EH (cell line): ENCODE results near the gene MRPL44.

Experiments used
- DNase-seq: peaks from one replicate; pipeline ENCODE4 v3.0.0-alpha.2; 2015; ENCODE audit warnings: low read depth

Gene MRPL44

DNA sequence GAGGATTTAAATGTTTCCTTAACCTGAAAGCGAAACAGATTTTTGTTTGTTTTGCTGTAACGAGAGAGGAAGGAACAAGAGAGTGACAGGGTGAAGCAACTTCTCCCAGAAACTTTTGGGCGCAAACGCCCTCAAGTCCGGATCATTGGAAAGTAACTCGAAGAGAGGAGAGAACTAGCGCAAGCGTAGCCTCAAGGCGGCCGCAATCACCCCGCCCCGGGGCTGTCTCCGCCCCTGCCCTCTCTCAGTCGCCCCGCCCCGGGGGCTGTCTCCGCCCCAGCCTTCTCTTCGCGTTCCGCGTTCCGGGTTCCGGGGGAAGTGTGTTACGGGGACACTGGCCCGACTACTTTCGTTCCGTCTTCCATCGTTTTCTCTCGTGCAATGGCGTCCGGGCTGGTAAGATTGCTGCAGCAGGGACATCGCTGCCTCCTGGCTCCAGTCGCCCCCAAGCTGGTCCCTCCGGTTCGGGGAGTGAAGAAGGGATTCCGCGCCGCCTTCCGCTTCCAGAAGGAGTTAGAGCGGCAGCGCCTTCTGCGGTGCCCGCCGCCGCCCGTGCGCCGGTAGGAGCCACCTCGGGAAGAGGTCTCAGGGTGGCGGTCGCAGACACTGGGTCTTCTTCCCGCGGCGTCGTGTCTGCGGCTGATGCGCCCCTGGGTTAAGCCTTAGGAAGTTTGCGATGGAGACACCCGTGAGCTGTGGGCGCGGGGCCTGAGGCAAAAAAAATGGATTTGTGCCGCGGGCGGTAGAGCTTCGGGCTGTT is at the start of gene MRPL44:
Gene MRPL44, plus strand, starts transcription at position 372 of the 760 bp plus-strand sequence. Its CDS starts 10 bp downstream, at position 382.
- peak; percentile 95 for DNase-seq

DNA sequence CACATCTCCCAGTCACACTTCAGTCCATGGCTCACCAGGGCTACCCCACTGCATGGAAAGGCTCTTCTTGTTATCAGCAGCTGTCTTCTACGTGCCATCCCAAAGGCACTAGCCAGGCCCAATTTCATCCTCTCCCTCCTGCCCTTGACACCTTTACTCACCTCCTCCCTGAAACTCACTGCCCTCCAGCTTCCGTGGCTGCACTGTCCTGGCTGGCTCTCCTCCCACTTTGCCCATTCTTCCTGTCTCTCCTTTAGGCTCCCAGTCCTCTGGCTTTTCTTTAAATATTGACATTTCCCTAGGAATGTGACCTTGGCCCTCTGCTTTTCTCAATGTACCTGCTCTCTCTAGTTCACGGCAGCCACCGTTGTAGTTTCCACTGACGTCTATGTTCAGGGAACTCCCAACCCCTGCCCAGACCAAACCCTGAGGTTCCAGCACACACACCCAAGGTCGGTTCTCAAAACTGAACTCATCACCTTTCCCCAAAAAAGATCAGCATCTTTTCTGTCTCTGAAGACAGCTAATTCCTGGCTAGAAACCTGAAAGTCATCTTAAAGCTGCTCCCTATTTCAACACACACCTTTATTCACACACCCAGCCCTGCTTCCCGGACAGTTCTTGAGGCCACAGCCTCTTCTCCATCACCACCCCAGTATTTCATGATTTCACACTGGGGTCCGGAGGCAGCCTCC is 48.8 kb upstream of the MRPL44 start:
- no peak for DNase-seq

DNA sequence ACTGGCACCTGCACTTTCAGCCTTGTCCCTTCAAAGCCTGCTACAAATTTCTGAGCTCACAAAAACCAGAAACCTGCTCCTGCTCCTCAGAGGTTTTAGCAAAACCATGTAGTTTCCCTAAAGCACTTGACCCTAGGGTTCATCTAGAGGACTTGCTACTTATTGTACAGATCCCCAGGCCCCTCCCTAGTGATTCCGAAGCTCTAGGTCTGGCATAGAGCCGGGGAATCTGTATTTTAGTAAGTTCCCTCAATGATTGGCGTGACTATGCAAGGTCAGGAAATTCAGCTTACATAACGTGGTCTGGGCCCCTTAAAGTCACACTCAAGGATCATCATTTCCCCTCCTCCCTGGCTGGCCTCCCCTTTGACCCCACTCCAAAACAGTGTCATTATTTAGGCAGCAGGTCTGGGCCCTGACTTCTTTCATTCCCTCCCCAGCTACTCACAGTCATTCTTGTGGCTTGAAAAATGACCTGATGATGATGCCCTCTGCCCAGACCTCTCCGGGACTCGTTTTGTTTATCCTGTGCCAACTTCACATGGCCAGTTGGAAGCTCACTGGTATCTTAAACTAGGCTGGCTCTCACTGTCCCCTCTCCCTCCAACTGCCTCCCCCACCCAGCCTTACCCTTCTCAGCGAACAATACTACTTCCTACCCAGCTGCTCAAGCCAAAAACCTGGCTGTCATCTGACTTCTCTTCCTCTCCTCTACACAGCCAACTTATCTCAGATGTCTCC is 48.1 kb upstream of the MRPL44 start:
- no peak for DNase-seq

DNA sequence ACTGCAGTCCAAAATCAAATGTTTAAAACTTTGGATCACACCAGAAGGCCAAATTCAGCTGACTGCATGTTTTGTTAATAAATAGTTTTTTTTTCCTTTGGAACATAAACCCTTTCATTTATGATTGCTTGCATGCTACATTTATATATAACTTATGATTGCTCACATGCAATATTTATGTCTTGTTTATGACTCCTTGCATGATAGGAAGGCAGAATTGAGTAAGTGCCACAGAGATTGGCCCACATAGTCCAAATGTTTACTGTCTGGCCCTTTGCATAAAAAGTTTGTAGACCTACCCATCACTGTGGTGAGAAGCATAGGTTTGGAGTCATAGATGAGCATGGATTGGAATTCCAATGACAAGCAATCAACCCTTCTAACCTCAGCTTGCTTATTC is 42.9 kb upstream of the MRPL44 start:
- no peak for DNase-seq

DNA sequence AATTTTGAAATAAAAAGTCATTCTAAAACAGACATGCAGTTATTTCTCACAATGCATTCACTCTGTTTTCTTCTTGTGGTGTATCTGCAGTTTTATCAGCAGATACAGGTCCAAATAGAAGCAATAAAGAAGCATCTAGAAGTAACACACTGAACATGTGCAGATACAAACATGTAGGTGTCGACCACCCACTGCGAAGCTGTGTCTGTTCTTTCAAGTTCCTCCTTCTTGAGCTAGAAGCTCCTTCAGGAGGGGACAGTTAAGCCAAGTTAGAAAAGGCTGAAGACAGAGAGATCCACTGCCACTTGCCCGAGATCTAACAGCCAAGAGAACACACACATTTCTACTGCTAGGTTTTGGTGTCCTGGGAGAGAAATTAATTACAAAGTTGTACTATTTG is 42.2 kb upstream of the MRPL44 start:
- DNase-seq: no peak

DNA sequence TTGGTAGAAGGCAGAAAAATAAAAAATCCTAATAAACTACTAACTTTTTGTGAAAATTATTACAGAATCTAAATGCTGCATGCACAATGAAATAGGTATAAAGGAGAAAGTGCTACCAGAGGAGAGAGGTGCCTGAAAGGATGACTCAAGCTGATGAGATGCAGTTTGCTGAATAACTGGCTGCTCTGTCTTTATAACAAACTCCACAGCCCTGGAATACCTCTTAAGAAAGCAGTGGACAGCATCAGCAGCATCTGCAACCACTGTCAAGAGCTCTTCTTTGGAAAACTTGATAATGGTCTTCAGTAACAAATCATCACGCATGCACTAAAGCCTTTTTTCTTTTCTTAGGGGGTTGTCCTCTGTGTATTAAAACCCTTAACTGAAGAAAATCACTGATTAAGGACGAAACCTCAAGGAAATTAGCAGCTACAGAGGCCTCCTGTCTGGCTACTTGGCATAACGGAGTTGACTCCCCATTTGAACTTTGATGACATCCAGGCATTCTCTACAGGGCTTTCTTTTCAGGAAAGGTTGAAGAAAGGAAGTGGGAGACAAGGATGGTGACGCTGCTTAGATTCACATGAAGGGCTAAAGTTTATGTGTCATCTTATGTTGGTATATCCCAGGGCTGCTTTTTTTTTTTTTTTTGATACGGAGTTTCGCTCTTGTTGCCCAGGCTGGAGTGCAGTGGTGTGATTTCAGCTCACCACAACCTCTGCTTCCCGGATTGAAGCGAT is 40.9 kb upstream of the MRPL44 start:
- no peak for DNase-seq

DNA sequence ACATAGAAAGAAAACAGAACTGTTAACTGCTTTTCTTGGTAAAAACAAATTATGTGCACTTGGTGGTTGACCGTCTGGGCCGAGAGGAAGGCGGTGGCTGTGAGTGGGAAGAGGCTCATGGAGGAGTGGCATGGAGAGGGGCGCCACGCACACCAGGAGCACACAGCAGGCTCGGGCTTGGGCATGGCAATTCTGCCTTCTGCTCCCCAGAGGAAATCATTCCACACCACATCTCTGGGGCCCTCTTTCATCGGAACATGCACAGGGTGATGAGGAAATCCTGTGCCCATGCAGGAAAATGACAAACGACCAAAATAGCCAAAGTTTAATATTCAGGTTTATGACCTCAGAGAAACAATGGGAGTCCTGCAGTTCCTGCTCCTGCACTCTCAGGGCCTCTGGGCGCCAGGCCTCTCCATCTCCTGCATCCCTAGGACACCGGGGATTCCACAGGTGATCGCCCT is 38.6 kb upstream of the MRPL44 start:
- DNase-seq: no peak

DNA sequence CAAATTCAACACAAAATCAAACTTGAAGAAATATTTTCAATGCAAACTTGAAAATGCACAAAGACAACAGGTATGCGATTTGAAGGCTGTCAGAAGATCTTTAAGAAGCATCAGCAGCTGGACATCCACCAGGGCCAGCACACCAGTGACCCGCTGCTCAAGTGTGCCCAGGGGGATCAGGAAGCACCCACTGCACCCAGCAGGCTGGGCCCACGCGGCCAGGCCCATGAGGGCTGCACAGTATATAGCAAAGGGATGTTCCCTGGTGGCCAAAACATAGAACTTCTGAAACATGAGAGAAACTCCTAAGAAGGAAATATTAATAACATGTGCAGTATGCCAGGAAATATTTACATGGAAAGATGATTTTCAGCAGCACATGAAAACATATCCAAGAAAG is 37.2 kb upstream of the MRPL44 start:
- DNase-seq: no peak

DNA sequence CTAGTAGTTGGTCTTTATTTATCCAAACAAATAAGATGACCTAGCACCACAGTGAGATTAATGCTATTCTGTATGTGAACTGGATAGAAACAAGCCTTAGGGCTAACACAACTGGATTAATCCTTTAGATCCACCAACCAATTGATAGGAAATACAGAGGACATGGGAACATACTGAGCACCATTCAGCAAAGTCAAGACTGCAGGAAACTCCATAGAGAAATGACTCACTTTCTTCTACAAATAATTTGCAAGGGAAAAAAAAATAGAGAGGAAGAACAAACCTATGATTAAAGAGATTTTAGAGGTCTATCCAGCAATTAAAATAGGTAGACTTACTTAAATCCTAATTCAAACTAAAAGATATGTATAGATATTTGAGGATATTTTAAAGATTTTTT is 36.1 kb upstream of the MRPL44 start:
- DNase-seq: no peak

DNA sequence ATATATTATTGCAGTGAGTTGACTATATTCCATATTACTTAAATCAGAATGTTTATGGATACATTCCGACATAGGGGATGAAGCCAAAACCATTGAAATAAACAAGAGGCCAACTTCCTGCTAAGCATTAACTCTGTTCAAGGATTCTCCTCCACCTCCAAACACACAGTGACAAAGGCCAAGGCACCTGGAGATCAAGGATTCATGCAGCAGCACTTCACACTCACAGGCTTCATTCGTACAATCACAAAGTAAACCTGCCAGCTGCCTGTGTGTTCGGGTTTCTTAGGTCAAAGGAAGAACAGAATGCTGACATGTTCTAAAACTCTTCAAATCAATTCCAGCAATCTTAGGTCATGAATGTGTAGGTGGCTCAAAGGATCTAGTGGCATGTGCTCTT is 35.0 kb upstream of the MRPL44 start:
- no peak for DNase-seq

DNA sequence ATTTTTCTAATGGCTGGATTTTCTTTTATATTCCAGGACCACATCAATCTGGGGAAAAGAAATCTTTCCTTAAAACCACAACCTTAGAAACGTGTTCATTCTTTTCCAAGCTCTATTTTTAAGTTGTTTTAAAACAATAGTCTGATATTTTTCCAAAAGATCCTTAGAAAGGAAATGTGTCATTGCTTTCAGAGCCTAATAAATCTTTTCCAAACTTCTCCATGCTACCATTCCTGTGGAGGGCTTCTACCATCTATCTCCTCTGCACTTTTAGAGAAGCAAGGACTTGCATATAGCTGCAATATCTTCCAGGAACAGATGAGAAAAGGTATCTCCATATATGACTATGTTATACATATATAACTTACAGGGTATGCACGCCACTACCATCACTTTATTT is 33.3 kb upstream of the MRPL44 start:
- DNase-seq: peak; percentile 52

DNA sequence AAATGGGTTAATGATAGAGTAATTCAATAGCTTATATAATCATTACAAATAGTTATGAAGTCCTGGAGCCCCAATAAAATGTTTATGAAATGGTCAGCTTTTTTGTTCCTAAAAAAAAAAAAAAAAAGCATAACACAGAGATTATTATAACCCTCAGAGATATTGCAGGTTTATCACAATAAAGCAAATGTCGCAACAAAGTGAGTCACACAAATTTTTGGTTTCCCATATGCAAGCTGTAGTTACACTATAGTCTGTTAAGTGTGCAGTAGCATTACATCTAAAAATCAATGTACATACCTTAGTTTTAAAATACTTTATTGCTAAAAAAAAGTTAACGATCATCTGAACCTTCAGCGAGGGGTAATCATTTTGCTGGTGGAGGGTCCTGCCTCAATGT is 32.2 kb upstream of the MRPL44 start:
- peak; percentile 37 for DNase-seq

DNA sequence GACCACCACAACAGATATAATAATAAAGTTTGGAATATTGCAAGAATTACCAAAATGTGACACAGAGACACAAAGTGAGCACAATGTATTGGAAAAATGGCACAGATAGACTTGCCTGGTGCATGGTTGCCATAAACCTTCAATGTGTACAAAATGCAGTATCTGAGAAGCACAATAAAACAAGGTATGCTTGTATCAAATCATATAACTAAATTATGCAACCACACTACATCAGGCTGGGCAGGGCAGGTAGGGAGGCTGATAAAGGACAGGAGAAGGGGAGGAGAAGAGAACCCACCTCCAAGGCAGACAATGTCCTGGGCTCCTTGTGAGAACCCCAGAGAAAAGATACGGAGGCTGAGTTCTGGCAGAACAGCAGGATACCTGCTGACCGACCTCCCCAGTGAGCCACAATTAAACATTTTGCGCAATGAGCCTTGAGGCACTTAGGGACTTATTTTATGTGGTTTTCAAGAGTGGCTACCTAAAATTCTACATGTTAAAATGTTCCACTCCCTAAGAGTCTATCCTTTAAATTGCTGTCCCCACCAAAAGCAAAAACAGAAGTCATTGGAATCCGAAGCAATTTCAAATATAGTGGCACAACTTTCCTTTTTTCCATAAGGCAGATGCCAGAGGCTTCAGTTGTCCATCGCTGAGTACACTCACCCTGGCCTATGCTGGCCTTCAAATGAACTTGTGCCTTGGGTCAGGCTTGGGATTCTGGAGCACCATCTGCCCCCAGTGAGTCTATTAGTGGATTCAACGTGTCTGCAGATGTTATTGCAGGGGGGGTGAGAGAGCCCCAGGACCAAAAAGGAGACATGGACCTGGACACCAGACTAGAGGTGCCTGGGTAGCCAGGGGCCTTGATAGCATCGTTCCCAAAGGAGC is 28.9 kb upstream of the MRPL44 start:
- DNase-seq: no peak

DNA sequence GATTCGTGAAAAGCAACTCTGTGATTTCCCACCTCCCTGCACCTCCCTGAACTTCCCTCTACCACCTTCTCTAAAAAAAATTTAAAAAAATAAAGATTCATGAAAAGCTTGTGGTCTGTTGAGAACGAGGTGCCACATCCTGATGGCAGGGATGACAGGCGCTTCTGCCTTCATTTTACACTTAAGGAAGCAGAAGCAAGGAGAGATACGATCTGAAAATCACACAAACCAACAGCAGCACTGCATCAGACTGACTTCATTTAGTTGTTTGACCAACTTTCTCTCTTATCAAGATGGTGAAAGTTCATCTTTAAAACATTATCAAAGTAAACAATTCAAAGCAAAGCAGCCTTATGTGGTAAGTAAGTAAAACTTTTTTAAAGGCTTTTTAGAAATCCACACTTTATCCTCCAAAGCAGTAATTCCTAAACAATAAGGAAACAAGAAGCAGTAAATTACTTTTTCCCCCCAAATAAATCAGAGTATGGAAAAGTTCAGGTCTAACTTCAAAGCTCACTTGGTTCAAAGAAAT is 27.6 kb upstream of the MRPL44 start:
- DNase-seq: no peak

DNA sequence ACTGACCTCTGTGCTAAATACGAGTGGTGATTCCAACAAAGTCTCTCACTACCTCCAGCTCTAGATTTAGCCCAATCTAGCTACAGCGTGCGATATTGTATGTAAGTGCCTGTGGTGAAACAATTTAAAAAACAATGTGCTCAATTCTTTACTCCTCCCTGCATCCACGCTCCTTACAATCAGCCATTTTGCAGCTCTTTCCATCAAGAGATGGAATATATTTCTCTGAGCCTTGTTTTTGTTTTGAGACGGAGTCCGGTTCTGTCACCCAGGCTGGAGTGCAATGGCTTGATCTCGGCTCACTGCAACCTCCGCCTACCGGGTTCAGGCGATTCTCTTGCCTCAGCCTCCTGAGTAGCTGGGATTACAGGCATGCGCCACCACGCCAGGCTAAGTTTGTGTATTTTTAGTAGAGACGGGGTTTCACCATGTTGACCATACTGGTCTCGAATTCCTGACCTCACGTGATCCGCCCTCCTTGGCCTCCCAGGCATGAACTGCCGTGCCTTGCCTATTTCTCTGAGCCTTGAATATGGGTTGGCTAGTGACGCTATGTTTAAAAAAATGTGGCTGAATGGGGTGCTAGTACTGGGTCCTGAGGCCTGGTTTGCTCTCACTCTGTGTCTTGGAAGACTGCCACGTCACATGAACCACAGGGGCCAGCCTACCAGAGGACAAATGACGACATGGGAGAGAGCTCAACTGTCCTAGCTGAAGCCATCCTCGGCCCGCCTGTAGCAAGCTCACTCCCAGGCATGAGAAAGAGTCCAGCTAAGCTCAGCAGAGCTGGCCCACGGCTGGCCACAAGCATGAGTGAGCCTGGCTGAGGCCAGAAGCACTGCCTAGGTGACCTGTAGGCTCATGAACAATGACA is 26.9 kb upstream of the MRPL44 start:
- peak; percentile 25 for DNase-seq

DNA sequence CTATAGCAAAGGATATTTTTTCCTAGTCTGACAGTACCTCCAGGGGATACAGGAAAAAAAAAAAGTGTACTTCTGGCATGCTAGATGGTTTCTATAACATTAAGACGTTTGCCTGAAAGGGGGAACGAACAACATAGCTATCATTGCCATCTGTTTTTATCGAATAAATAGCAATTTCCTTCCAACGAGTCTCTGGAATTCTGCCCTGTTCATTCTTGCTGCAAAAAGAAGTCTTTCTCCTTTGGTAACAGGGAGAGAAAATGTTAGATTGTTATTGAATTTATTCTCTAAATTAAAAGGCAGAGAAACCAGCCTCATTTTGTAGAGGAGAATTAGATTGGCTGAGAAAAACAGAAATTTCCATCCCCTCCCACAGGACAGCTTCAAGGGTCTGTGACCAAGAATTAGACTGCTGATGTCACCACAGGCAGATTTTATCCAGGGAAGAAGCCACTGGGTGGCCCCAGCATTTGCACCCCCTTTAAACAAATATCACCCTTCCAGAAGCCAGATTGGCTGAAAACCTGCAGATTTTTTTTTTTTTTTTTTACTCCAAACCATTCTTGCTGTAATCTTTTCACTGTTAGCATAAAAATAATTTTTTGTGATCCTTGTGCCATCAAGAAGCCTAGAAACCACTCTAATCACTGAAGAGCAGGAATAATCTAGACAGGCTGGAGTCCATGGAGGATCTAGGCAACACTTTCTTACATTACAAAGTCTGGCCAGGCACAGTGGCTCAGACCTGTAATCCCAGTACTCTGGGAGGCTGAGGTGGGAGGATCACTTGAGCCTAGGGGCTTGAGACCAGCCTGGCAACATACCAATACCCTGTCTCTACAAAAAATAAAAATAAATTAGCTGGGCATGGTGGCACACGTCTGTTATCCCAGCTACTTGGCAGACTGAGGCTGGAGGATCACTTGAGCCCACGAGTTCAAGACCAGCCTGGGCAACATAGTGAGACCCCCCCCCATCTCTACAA is 24.2 kb upstream of the MRPL44 start:
- DNase-seq: no peak

DNA sequence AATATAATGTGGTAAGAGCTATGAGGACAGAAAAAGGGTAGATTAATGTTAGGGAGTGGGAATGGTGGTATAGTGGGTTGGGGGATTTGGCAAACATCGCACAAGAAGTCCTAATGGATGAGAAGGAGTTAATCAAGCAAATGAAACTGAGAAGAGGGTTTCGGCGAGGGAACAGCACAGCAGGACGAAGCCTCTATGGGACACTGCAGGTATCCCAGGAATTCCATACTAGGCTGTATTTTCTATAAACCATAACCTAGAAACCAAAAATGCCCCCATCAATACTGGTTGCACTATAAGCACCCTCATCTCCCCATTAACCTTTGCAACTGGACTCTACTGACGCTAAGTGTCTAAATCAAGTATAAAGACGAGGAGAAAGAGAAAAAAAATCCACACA is 22.4 kb upstream of the MRPL44 start:
- no peak for DNase-seq

DNA sequence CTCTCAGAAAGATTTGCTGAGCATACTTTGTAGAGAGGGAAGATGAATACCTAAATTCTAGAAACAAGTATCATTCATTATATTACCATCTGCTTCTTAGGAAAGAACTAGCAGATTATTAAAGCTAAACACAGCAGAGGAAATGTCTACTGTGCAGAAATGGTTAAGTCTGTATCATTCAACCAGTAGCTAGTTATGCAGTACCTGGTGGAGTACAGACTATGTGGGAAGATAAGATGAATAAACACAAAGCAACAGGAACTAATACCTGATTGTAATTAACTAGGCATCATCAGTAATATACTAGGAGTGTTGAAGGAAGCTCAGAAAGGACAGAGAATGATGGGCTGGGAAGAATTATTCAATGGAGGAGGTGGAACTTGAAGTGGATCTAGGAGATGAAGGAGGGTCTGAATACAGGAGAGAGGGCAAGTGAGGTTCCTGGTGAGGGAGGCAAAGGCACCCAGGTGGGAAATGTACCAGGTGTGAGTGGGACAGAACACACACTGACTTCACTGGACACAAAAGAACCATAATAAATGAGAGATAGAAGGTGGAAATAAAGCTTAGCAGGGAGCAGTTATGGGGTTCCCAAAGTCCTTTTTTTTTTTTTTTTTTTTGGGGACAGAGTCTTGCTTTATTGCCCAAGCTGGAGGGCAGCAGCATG is 21.7 kb upstream of the MRPL44 start:
- no peak for DNase-seq
